PC-9 (cell line): ENCODE measurements around the gene EIF4EBP3. TPM values are rescaled to one million over a fixed set of nuclear protein-coding genes. Genes with fewer than 3 reads are reported as not detected.

Source experiments
- BruUV-seq: library from RNA; stranded (reverse); fragments of 400-500 nt; replicated peaks from 2 replicates; lab custom pipeline; 2021; lab: Mats Ljungman, UMichigan
- CTCF ChIA-PET: fragments of 300-600 bp; sonication (Branson Sonifier 250); formaldehyde crosslinking; loops from one replicate; lab custom pipeline; 2022; ENCODE audit warnings: antibody characterized with exemption; lab: Charles Lee
- POLR2A ChIA-PET: fragments of 300-600 bp; sonication (Branson Sonifier 250); formaldehyde crosslinking; loops from one replicate; lab custom pipeline; 2022; ENCODE audit warnings: antibody characterized with exemption; ENCODE audit not compliant: unreplicated experiment; lab: Charles Lee
- DNase-seq, 2 experiments: peaks; one replicate each; pipeline versions ENCODE4 v3.0.0 to v3.0.0-alpha.2; 2015 to 2022; ENCODE audit warnings: mixed read lengths in 1 of 2
- H2AFZ ChIP-seq: fragments of 200-600 bp; sonication (generic); 2 replicates; pipeline ENCODE4 v1.8.1; 2017; ENCODE audit warnings: antibody characterized with exemption
- H3F3A ChIP-seq: fragments of 200-600 bp; sonication (generic); 2 replicates; pipeline ENCODE4 v1.8.1; 2017; ENCODE audit warnings: antibody characterized with exemption, mild to moderate bottlenecking, low read depth; ENCODE audit not compliant: insufficient read depth
- H3K27ac ChIP-seq: fragments of 200-600 bp; sonication (generic); 2 replicates; pipeline ENCODE4 v1.6.1; 2016; ENCODE audit warnings: mixed run types
- H3K27me3 ChIP-seq: fragments of 200-600 bp; sonication (generic); 2 replicates; pipeline ENCODE4 v1.6.1; 2016; ENCODE audit warnings: low read depth, mixed run types; ENCODE audit not compliant: insufficient read depth
- H3K36me3 ChIP-seq: fragments of 200-600 bp; sonication (generic); 2 replicates; pipeline ENCODE4 v1.6.1; 2016; ENCODE audit warnings: low read depth, mixed run types
- H3K4me1 ChIP-seq: fragments of 200-600 bp; sonication (generic); replicated peaks from 2 replicates; pipeline ENCODE4 v1.6.1; 2016; ENCODE audit warnings: mixed run types; ENCODE audit not compliant: insufficient read depth
- H3K4me2 ChIP-seq: fragments of 200-600 bp; sonication (generic); 2 replicates; pipeline ENCODE4 v1.6.1; 2017; ENCODE audit warnings: mixed run types
- H3K4me3 ChIP-seq: fragments of 200-600 bp; sonication (generic); 2 replicates; pipeline ENCODE4 v1.6.1; 2016; ENCODE audit warnings: mixed run types
- H3K79me2 ChIP-seq: fragments of 200-600 bp; sonication (generic); 2 replicates; pipeline ENCODE4 v1.6.1; 2017; ENCODE audit warnings: low read depth, mixed run types
- H3K9me2 ChIP-seq: fragments of 200-600 bp; sonication (generic); 2 replicates; pipeline ENCODE4 v1.8.1; 2017; ENCODE audit warnings: mild to moderate bottlenecking; ENCODE audit not compliant: insufficient read depth
- H3K9me3 ChIP-seq: fragments of 200-600 bp; sonication (generic); 2 replicates; pipeline ENCODE4 v1.8.1; 2016; ENCODE audit warnings: low read depth; ENCODE audit not compliant: insufficient read depth
- H4K20me1 ChIP-seq: fragments of 200-600 bp; sonication (generic); 2 replicates; pipeline ENCODE4 v1.8.1; 2017; ENCODE audit not compliant: insufficient read depth
- EZH2 ChIP-seq: fragments of 200-600 bp; sonication (generic); IDR thresholded peaks from 2 replicates; pipeline ENCODE4 v1.8.0; 2017; ENCODE audit warnings: antibody characterized with exemption, low read depth
- intact Hi-C: fragments of 100-400 bp; cut with micrococcal nuclease; formaldehyde crosslinking; loops from one replicate; pipeline ENCODE4 v1.10.0; 2022; ENCODE audit not compliant: unreplicated experiment
- total RNA-seq: library from RNA; stranded (reverse); gene quantifications from 2 replicates; pipeline ENCODE4 v1.2.3, GENCODE V29; 2021
- TF ChIP-seq, protein P1 (sequence below): fragments of 200-600 bp; sonication (generic); conservative IDR thresholded peaks from 2 replicates; pipeline ENCODE4 v1.6.1; 2017; ENCODE audit warnings: mixed run types, antibody characterized with exemption, mild to moderate bottlenecking, moderate library complexity

Gene EIF4EBP3
- total RNA-seq, 1 experiment from 2014 or later = 5.6 TPM

DNA sequence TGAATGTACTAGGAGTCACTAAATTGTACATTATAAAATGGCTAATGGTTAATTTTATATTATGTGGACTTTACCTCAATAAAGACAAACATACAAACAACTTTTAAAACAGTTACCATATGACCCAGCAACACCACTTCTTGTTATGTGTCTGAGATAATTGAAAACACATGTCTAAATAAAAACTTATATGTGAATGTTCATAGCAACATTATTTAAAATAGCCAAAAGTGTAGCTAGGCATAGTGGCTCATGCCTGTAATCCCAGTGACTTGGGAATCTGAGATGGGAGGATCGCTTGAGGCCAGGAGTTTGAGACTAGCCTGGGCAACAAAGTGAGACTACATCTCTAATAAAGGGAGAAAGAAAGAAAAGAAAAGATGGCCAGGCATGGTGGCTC lies 40.0 kb downstream of the EIF4EBP3 start:
- Histone ChIP-seq H3K9me2 (0 out of 2 replicates have a peak, but pooled peaks cover 3% of the 10 kb centered on the region), H2AFZ (no peak overlapping the region), H3K27me3 (no peaks in the 10 kb centered on the region), H3K4me3 (no peak overlapping the region), H3K27ac (no peak overlapping the region), H3K4me2 (no peak overlapping the region), H3F3A (no peaks in the 10 kb centered on the region), H3K36me3 (no peaks in the 10 kb centered on the region), H3K9me3 (no peaks in the 10 kb centered on the region; the same call in 1 of the 2 replicates), H3K79me2 (no peaks in the 10 kb centered on the region), H4K20me1 (no peaks in the 10 kb centered on the region), H3K4me1 (no peaks in the 10 kb centered on the region)
- TF ChIP-seq, protein P1, sequence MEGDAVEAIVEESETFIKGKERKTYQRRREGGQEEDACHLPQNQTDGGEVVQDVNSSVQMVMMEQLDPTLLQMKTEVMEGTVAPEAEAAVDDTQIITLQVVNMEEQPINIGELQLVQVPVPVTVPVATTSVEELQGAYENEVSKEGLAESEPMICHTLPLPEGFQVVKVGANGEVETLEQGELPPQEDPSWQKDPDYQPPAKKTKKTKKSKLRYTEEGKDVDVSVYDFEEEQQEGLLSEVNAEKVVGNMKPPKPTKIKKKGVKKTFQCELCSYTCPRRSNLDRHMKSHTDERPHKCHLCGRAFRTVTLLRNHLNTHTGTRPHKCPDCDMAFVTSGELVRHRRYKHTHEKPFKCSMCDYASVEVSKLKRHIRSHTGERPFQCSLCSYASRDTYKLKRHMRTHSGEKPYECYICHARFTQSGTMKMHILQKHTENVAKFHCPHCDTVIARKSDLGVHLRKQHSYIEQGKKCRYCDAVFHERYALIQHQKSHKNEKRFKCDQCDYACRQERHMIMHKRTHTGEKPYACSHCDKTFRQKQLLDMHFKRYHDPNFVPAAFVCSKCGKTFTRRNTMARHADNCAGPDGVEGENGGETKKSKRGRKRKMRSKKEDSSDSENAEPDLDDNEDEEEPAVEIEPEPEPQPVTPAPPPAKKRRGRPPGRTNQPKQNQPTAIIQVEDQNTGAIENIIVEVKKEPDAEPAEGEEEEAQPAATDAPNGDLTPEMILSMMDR = no peak
- no TSS peak for BruUV-seq
- ChIA-PET CTCF (no interaction called here), POLR2A (no interaction called here)
- no peak for DNase-seq
- intact Hi-C loops = no loop called here

DNA sequence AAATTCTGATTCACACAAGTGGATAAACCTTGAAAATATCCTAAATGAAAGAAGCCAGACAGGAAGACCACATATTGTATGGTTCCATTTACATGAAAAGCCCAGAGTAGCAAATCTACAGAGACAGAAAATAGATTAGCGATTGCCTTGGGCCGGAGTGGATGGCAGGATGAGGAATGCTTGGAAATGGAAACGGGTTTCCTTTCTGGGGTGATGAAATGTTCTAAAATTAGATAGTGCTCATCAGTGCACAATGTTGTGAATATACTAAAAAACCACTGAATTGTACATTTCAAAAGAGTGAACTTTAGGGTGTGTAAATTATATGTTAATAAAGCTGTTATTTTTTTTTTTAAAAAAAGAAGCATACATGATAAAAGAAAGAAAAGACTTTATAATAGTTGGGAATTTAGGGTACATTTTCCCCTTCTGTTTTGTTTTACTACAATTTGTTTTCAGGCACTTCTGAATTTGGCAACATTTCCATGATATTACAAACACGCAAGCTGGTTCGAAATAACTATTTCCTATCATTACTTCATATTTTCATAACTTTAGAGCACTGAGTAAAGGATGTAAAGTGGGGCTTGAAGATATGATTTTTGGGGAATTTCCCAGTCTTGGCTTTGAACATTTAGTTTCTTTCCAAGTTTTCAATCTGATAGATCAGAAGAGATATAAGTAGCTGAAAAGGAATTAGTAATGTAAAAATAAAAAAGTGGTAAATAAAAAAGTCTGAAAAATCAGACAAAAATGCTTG lies 41.0 kb downstream of the EIF4EBP3 start:
- Histone ChIP-seq H3K27ac (no peak overlapping the region), H3K9me2 (0 out of 2 replicates have a peak, but pooled peaks cover 3% of the 10 kb centered on the region), H3K4me1 (no peaks in the 10 kb centered on the region), H3K27me3 (no peaks in the 10 kb centered on the region), H4K20me1 (no peaks in the 10 kb centered on the region), H3F3A (no peaks in the 10 kb centered on the region), H3K79me2 (no peaks in the 10 kb centered on the region), H3K9me3 (no peaks in the 10 kb centered on the region), H3K4me2 (no peak overlapping the region), H3K4me3 (no peak overlapping the region), H2AFZ (no peak overlapping the region), H3K36me3 (no peaks in the 10 kb centered on the region)
- ChIA-PET POLR2A (interaction anchor here (0.6 kb wide), 1 partner anchor 51 kb away, joined by 7 read pairs; the partner anchor contains the start of gene TMCO6), CTCF (interaction anchor here (1.2 kb wide), 1 partner anchor 832 kb away, joined by 4 read pairs; the partner anchor contains the start of gene PCDHGA11)
- DNase-seq = no peak
- BruUV-seq = no TSS peak
- TF ChIP-seq EZH2 = no peak
- TF ChIP-seq, protein P1 = no peak
- intact Hi-C loops = no loop called here

DNA sequence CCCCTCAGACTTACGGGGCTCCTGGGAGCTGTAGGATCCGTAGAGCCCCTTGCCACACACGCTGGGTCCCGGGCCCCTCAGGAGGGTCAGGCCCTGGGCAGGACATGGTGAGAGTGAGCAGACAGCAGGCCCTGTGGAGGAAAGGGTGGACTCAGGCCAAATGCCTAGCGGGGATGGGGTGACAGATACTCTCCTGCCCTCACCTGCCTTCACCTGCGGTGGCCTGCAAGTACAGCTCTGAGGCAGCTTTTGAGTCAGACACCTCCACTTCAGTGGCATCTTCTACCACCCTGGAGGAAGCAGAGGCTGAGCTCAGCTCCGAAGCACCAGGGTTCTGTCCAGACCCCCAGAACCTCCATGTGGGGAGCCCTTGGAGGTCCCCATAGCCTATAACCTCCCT lies 43.4 kb downstream of the EIF4EBP3 start:
- Histone ChIP-seq H3K27ac (no peak overlapping the region), H3K4me1 (no peaks in the 10 kb centered on the region), H3K79me2 (no peaks in the 10 kb centered on the region), H2AFZ (no peak overlapping the region), H3K27me3 (no peaks in the 10 kb centered on the region), H3K9me2 (0 out of 2 replicates have a peak, but pooled peaks cover 3% of the 10 kb centered on the region), H4K20me1 (no peaks in the 10 kb centered on the region), H3K36me3 (no peaks in the 10 kb centered on the region), H3K9me3 (no peaks in the 10 kb centered on the region), H3K4me2 (no peak overlapping the region), H3F3A (no peaks in the 10 kb centered on the region), H3K4me3 (no peak overlapping the region)
- TF ChIP-seq, protein P1 = no peak
- TF ChIP-seq EZH2 = no peak
- ChIA-PET CTCF (no interaction called here), POLR2A (no interaction called here)
- intact Hi-C loops = no loop called here
- no peak for DNase-seq
- BruUV-seq = no TSS peak
